ENCODE data around the gene PDE5A. TPM values are rescaled to one million over a fixed set of nuclear protein-coding genes. Genes with fewer than 3 reads are reported as not detected.

The PDE5A gene
- total RNA-seq, 1 donor from 2014 or later, result 0.59 TPM

DNA sequence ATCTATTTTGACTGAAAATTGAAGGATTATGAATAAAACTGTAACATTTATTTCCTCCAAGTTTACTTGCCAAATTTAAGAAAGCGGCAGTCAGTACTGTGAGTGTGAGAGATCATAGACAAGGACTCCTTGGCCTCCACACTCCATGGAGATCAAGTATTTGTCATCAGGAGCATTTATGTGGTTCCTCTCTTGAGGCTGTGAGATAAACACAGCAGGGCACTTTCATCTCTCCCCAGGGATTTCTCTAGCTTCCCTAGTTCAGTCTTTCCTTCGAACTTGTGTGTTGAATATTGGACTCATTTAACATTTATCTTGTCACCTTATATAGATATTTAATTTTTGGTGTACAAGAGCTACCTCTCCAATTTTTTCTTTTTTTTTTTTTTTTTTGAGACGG lies 40.8 kb downstream of the PDE5A start:
- intact Hi-C loops (cut with micrococcal nuclease), result no loop called here

- intact Hi-C loops (cut with micrococcal nuclease), result no loop called here
Measured at GRCh38 chr4:119585771-119586170, 42.8 kb downstream of the PDE5A start.

DNA sequence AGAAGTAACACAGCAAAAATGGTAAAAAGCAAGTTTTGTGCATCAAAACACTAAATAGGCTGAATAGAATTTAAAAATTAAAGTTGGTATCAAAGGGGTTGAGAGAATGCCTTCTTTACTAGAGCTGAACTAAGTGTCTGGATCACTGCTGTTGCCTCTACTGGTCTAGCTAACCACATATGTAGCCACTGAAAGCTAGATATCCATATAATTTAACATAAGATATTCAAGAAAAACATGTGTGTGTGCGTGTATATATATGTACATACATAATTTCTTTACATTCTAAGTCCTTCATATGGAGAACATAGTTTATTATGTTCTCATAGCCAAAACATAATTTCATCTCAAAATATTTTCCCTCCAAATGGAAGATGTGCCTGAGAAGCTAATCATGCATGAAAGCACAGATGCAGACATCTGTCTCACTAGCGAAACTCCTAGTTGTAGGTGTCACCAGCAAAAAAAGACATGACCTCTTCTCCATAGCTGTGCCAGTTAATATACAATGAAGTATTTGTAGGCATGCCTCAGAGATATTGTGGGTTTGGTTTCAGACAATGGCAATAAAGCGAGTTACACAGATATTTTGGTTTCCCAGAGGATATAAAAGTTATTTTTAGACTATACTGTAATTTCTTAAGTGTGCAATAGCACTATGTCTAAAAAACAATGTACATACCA lies 47.3 kb downstream of the PDE5A start:
- intact Hi-C loops (cut with micrococcal nuclease), result no loop called here

DNA sequence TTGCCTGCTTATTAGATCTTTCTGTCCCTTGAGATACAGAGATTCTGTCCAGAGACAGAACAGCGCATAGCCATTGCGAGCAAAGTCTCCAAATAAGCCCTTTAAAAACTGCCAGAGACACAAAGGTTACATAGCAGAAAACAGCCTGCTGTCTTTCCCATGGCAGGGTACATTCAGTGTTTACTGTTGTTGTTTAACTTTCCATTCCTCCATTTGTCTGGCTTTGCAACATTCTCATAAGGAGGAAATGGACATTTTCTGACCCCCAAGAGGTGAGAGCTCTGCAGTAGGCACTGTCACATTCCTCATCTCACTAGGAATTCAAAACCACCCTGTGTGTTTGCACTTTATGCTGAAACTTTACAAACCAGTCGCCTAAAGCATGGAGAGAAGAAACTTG lies 48.3 kb downstream of the PDE5A start:
- intact Hi-C loops (cut with micrococcal nuclease), result no loop called here

DNA sequence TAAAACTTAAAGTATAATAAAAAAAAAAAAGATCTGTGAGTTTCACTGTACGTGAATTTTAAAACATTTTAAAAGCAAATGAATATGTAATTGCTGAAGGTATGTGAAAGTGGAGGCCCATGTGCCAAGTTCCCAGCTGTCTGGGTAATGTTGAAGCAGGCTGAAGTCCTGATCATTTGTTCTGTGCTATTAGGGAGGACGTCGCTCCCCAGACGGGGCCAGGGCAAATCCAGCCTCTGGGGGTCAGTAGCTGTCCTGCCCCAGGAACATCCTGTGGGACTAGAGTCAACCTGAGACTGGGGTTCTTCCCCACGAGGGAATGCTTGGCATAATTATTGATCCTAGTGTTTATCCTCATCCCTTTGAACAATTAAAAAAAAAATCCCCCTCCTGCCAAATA lies 48.8 kb downstream of the PDE5A start:
- intact Hi-C loops (cut with micrococcal nuclease), result no loop called here

DNA sequence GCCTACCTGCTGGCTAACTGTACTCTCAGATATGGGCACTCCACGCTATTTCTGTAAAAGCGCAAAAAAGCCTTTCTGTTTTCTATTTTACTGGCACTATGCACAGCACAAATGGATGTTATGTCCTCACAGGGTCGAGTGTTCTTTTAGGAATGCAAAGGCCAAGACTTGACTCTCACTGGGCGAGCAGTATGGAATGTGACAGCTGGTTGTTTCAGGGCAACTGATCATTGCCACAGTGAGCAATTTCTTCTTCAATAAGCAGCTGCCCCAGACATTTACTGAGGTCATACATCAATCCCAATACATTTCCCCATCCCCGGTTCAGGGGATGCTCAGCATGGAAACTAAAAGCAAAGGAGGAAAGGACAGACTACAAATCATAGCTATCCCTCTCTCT lies 58.2 kb downstream of the PDE5A start:
- intact Hi-C loops (cut with micrococcal nuclease), result no loop called here

DNA sequence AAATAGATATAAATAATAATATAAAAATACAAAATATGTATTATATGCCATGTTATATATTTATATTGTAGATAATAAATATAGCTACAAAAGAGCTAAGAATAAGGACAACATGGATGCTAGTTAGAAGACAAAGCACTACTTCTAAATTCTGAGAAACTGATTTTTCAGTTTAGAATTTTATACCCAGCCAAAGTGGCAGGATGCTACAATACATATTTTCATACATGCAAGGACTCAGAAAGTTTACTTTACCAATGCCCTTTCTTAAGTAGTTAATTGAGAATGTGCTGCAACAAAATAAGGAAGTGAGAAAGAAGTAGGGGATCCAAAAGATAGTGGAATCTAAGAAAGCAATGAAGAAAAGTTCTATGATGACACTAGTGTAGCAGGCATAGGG lies 64.5 kb downstream of the PDE5A start:
- intact Hi-C loops (cut with micrococcal nuclease), result no loop called here

DNA sequence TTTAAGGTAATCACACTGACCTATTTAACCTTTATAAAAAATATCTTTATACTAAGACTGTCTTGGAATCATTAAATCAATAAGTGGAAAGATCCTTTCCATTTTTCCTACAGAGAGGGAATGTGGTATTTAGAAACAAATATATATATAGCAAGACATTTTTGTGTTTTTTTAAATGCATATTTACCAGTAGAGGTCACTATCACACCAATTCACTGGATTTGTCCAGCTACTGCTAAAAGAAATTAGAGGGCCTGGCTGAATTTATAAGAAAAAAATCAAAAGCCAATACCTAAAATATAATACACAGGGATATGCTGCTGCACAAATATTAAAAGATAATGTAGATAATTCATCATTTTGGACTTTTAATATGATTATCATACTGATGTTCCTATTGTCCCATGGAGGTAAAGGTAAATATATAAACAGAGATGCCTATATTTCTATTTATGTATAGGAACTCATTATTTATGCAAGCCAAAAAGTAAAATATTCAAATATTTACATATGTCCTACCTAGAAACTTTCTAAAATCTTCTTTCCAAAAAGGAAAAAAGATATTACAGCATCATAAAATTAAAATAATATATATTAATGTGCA lies 69.5 kb downstream of the PDE5A start:
- intact Hi-C loops (cut with micrococcal nuclease), result loop anchor here (1.0 to 5.0 kb wide), 2 partner anchors 68 to 491 kb away; partner anchors contain the start of gene PDE5A

DNA sequence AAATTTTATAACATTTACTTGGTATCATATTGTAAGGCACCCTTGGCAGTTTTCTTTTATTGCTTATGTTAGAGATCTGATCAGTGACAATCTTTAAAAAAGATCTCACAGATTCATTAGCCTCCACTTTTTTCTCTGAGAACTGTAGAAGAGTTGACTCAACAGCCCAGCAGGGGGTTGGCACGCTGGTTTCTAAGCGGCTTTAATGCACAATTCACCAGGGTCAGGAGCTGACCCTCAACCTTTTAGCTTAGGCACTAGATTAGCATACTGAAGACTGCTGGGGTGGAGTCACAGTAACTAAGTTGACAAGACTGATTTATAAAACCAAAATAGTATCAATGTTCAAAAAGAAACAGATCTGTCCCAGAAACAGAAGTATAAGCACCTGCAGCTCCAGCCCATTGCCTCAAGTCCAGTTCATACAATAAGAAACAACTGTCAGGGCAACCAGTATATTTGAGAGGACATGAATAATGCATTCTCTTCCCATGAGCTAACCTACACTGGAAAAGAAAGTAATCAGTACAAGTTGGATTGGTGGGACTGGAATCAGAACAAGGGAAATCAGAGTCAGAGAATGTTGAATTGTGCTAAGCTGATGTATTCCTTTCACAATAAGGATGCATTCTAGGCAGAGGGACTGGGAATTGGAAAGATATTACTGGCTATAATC lies 77.6 kb downstream of the PDE5A start:
- intact Hi-C loops (cut with micrococcal nuclease), result no loop called here

DNA sequence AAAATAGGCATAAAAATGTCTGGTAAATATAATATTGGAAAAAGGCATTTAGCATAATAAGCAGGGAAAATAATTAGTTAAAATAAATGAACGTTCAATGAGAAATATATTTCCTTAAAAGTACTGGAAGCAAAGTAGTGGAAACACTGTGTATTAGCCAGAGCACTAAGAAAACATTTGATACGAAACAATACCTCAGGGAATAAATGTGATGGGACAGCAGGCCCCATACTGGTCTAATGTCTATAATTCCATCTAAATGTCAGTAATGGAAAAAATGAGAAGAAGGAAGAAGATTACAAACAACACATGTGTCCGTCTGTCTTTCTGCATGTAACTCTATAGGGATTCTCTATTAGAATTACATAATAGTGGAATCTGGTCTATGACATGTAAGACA lies 79.0 kb downstream of the PDE5A start:
- intact Hi-C loops (cut with micrococcal nuclease), result no loop called here

DNA sequence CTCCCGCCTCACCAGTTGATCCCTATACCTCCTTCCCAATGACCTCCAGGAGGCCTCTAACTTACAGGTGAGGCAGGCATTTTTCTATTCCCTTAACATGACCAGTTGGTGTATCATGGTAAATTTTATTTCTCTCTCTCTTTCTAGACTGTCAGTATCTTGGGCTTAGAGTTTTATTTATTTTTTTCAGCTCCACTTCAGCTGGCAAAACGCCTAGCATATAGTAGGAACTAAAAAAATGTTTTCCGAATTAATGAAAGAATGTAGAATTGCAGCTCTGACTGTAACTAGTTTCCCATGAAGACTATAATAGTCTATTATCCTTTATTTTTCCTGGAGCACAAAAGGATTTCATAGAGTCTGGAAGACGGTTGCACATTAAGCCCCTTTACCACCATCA lies 84.8 kb downstream of the PDE5A start:
- intact Hi-C loops (cut with micrococcal nuclease), result no loop called here

GRCh38 chr4:119543187-119543586 lies 85.4 kb downstream of the PDE5A start:
- intact Hi-C loops (cut with micrococcal nuclease), result no loop called here

GRCh38 chr4:119540249-119540648 lies 88.4 kb downstream of the PDE5A start:
- intact Hi-C loops (cut with micrococcal nuclease), result no loop called here

DNA sequence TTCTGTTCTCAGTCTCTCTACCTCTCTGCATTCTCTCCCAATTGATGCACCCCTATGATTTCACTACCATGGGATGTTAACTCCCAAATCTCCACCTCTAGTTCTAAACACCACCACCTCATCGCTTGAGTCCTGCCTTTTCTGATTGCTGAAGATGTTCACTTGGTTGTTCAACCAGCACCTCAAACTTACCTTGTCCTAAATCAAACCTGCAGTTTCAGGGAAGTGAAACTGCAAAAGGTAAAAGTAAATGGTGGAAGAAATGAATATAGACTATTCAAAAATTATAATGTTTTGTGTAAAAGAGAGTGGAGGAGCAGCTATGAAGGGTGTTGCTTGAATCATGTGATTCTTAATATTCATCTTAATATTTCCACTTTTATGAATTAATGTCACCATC lies 91.0 kb downstream of the PDE5A start:
- intact Hi-C loops (cut with micrococcal nuclease), result no loop called here

DNA sequence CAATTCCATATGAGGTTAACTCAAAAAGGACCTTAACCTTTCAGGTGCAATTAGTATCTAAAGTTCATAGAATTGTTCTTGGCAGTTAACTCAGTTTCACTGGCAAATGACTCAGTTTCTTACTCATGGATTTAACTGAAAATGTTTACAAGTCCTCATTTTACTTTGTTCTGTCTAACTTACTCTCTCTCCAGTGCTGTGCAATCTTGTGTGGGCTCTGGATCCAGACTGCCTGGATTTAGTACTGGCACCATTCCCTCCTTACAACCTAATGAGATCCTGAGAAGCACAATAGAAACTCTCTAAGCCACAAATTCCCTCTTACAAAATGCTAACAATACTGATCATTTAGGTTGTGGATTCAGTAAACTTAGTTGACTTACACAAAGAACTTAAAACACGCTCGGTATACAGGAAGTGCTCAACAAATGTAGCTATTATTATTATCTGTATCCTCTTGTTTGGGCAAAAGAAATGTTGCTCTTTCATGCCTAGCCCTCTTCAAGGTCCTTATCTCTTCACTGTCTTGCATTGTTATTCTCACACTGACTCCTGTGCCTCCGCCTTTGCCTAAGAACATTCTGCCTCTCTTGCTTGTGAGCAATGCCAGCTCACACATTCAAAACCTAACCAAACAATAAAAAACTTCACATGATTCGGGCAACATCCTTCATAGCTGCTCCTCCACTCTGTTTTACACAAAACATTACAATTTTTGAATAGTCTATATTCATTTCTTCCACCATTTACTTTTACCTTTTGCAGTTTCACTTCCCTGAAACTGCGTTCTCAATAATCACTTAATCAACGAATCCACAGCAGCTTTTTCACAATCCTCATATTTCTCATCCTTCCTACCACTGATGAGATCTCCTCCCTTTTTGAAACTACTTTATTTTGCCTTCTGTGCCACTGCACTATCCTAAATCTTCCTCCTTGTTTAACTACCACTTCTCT lies 91.8 kb downstream of the PDE5A start:
- intact Hi-C loops (cut with micrococcal nuclease), result no loop called here

DNA sequence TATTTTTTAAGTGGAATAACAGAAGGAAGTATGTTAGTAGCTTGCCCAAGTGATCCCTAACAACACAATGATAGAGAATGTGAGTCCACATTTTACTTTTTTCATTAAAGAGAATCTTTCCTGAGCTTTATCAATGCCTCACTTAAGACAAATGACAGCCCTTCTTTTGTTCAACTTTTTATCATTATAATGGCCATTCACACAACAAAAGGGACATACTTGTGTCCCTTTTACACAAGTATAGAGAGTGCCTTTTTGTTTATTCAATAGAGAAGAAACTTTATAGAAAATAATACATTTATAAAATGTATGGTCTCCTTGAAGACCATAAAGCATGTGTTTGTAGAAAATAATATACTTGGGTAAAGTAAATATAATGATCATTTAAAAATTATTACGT lies 96.3 kb downstream of the PDE5A start:
- intact Hi-C loops (cut with micrococcal nuclease), result no loop called here

DNA sequence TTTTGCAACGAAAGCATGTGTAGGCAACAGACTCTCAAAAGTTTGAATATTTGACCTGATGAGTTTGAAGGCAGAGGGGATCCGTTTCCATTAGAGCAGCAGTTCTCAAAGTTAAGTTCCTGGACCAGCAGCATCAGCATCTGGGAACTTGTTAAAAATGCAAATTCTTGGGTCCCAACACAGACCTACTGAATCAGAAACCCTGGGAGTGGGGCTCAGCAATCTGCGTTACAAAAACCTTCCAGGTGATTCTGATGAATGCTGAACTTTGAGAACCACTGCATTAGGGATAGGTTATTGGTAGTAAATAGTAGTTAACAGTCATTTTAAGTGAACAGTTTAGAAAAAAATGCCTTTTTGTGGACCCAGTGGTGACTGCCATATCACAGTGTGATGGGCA lies 98.8 kb downstream of the PDE5A start:
- intact Hi-C loops (cut with micrococcal nuclease), result no loop called here

GRCh38 chr4:119526786-119527550 lies 101.6 kb downstream of the PDE5A start:
- intact Hi-C loops (cut with micrococcal nuclease), result no loop called here

- intact Hi-C loops (cut with micrococcal nuclease), result no loop called here
Measured at GRCh38 chr4:119525771-119526712, 102.6 kb downstream of the PDE5A start.
